HepG2 (cell line): ENCODE data around the gene HNRNPA1. TPM values are rescaled to one million over a fixed set of nuclear protein-coding genes. Genes with fewer than 3 reads are reported as not detected.
A peak's percentile ranks its signal among the peaks of the same experiment; 100 is the strongest.
"Not testable (repeated sequence)": the region's sequence is repeated elsewhere in the genome, so short reads cannot be mapped to it uniquely, and the experiment has no call there.

Source experiments
- ATAC-seq: fragments of 200-7000 bp; cut with Tn5 transposase; 3 replicates; pipeline ENCODE4 v1.9.1; 2020; ENCODE audit warnings: mild to moderate bottlenecking, moderate library complexity
- BruUV-seq: library from RNA; stranded (reverse); fragments of 400-500 nt; replicated peaks from 2 replicates; lab custom pipeline; 2021; lab: Mats Ljungman, UMichigan
- CTCF ChIA-PET: fragments of 300-600 bp; formaldehyde crosslinking; extraction: SDS; loops from one replicate; lab custom pipeline; 2021; ENCODE audit warnings: low total read pairs, inconsistent platforms, low intra/inter-chr PET ratio; lab: Yijun Ruan, JAX
- POLR2A ChIA-PET: fragments of 350-600 bp; sonication (Branson Sonifier 250); formaldehyde crosslinking; loops from one replicate; lab custom pipeline; 2020; ENCODE audit warnings: antibody characterized with exemption, inconsistent platforms; lab: Yijun Ruan, JAX
- DNase-seq: peaks from one replicate; pipeline ENCODE4 v3.0.0-alpha.2; 2015; ENCODE audit warnings: low spot score
- FAIRE-seq: peaks from 3 replicates; lab custom pipeline; 2011; peaks lifted over from hg19 to GRCh38; lab: Jason Lieb, UNC
- H2AFZ ChIP-seq: one replicate; pipeline ENCODE4 v1.6.1; 2011; ENCODE audit warnings: low read length, inconsistent platforms
- H3K27ac ChIP-seq: fragments of 300-600 bp; 3 replicates; pipeline ENCODE4 v1.8.0; 2011; ENCODE audit warnings: mixed run types, mild to moderate bottlenecking, mixed read lengths, low read length, inconsistent platforms; ENCODE audit not compliant: insufficient read depth; ENCODE audit errors: extremely low read length
- H3K27me3 ChIP-seq, 2 experiments: fragments of 200-600 bp in 1 of 2; 2 replicates in 1 of 2; 3 replicates in 1 of 2; pipeline versions ENCODE4 v1.6.0 to v1.8.0; 2011; ENCODE audit warnings: low read length in 2 of 2, mild to moderate bottlenecking in 2 of 2, moderate library complexity in 2 of 2, inconsistent platforms in 1 of 2; ENCODE audit not compliant: insufficient read depth in 2 of 2, control insufficient read depth in 1 of 2
- H3K36me3 ChIP-seq, 2 experiments: fragments of 200-600 bp in 1 of 2; replicated peaks in 1 of 2; 2 replicates in 1 of 2; 3 replicates in 1 of 2; pipeline versions ENCODE4 v1.5.1 to v1.8.0; 2011; ENCODE audit warnings: low read length in 2 of 2, inconsistent platforms in 1 of 2; ENCODE audit not compliant: insufficient read depth in 2 of 2, control insufficient read depth in 1 of 2
- H3K4me1 ChIP-seq: 2 replicates; pipeline ENCODE4 v1.5.1; 2012; ENCODE audit warnings: low read length, inconsistent platforms; ENCODE audit not compliant: insufficient read depth
- H3K4me2 ChIP-seq: 2 replicates; pipeline ENCODE4 v1.6.0; 2011; ENCODE audit warnings: low read depth, low read length, inconsistent platforms
- H3K4me3 ChIP-seq, 3 experiments: fragments of 200-600 bp in 1 of 3; sonication (generic), shearing (Covaris generic) in 1 of 3; replicated peaks in 1 of 3; 2 replicates each; pipeline ENCODE4 v1.5.1; 2011 to 2016; ENCODE audit warnings: low read length in 3 of 3, inconsistent platforms in 2 of 3, low read depth in 2 of 3, mild to moderate bottlenecking in 2 of 3, control low read depth in 1 of 3, mixed read lengths in 1 of 3; ENCODE audit not compliant: insufficient read depth in 1 of 3
- H3K79me2 ChIP-seq: one replicate; pipeline ENCODE4 v1.6.1; 2011; ENCODE audit warnings: low read length, inconsistent platforms; ENCODE audit not compliant: insufficient read depth
- H3K9ac ChIP-seq: 2 replicates; pipeline ENCODE4 v1.6.0; 2011; ENCODE audit warnings: mild to moderate bottlenecking, low read depth, low read length, inconsistent platforms; ENCODE audit not compliant: insufficient read depth
- H3K9me3 ChIP-seq: 2 replicates; pipeline ENCODE4 v1.5.1; 2012; ENCODE audit warnings: mild to moderate bottlenecking, low read length
- H4K20me1 ChIP-seq: 2 replicates; pipeline ENCODE4 v1.6.0; 2011; ENCODE audit warnings: inconsistent platforms, mild to moderate bottlenecking, low read length, moderate library complexity; ENCODE audit not compliant: insufficient read depth
- DNMT3B ChIP-seq: conservative IDR thresholded peaks from 2 replicates; pipeline ENCODE4 v1.6.1; 2016; ENCODE audit warnings: missing biosample characterization, control low read depth
- ELF4 ChIP-seq: sonication (generic); formaldehyde crosslinking; IDR thresholded peaks from 2 replicates; pipeline ENCODE4 v1.5.0; 2020; ENCODE audit warnings: missing genetic modification reagents, mild to moderate bottlenecking, moderate library complexity, borderline replicate concordance
- LCORL ChIP-seq, 2 experiments: fragments of 450-650 bp in 1 of 2; sonication (generic) in 1 of 2; formaldehyde crosslinking in 1 of 2; IDR thresholded peaks; 2 replicates each; pipeline versions ENCODE4 v1.5.0 to v1.6.1; 2017 to 2020; ENCODE audit warnings: antibody characterized with exemption in 1 of 2, missing genetic modification reagents in 1 of 2
- MED13 ChIP-seq: sonication (generic); formaldehyde crosslinking; IDR thresholded peaks from 2 replicates; pipeline ENCODE4 v1.5.0; 2020; ENCODE audit warnings: missing genetic modification reagents
- PRPF4 ChIP-seq: fragments of 200-400 bp; formaldehyde crosslinking; IDR thresholded peaks from 2 replicates; pipeline ENCODE4 v1.6.1; 2016; ENCODE audit warnings: low read length, low read depth; ENCODE audit not compliant: poor library complexity, severe bottlenecking
- RBFOX2 ChIP-seq: fragments of 200-400 bp; formaldehyde crosslinking; IDR thresholded peaks from 2 replicates; pipeline ENCODE4 v1.6.1; 2017; ENCODE audit warnings: low read depth, mild to moderate bottlenecking, low read length
- SATB2 ChIP-seq: sonication (generic); formaldehyde crosslinking; IDR thresholded peaks from 2 replicates; pipeline ENCODE4 v1.5.0; 2020; ENCODE audit warnings: missing genetic modification reagents
- STAG1 ChIP-seq: sonication (generic); formaldehyde crosslinking; IDR thresholded peaks from 2 replicates; pipeline ENCODE4 v1.4.0; 2020; ENCODE audit warnings: missing genetic modification reagents
- ZBTB10 ChIP-seq: sonication (generic); formaldehyde crosslinking; IDR thresholded peaks from 2 replicates; pipeline ENCODE4 v1.4.0; 2020; ENCODE audit warnings: missing genetic modification reagents, borderline replicate concordance
- ZNF180 ChIP-seq: sonication (generic); formaldehyde crosslinking; IDR thresholded peaks from 2 replicates; pipeline ENCODE4 v1.4.0; 2020; ENCODE audit warnings: low read depth, missing genetic modification reagents, borderline replicate concordance
- ZNF350 ChIP-seq: sonication (generic); formaldehyde crosslinking; IDR thresholded peaks from 2 replicates; pipeline ENCODE4 v1.4.0; 2020; ENCODE audit warnings: mild to moderate bottlenecking, low read depth, missing genetic modification reagents, borderline replicate concordance
- ZNF367 ChIP-seq: sonication (generic); formaldehyde crosslinking; IDR thresholded peaks from 2 replicates; pipeline ENCODE4 v1.4.0; 2020; ENCODE audit warnings: missing genetic modification reagents, borderline replicate concordance
- ZNF607 ChIP-seq: sonication (generic); formaldehyde crosslinking; IDR thresholded peaks from 2 replicates; pipeline ENCODE4 v1.5.1; 2020; ENCODE audit warnings: missing genetic modification reagents, mild to moderate bottlenecking, borderline replicate concordance
- ZNF674 ChIP-seq: sonication (generic); formaldehyde crosslinking; IDR thresholded peaks from 2 replicates; pipeline ENCODE4 v1.5.0; 2020; ENCODE audit warnings: low read depth, mild to moderate bottlenecking, missing genetic modification reagents
- ZSCAN20 ChIP-seq: sonication (generic); formaldehyde crosslinking; IDR thresholded peaks from 2 replicates; pipeline ENCODE4 v1.4.0; 2020; ENCODE audit warnings: missing genetic modification reagents, mild to moderate bottlenecking, borderline replicate concordance
- WGBS: methylation state at CpG from one replicate; pipeline ENCODE4 v1.1.6; 2017; ENCODE audit warnings: low lambda C conversion rate; 5-methylcytosine and 5-hydroxymethylcytosine counted together
- in situ Hi-C: cut with HindIII; loops from 2 replicates; pipeline ENCODE4 v1.10.0; 2017; ENCODE audit warnings: low pct_unique_long_range_greater_than_20kb; ENCODE audit not compliant: extremely low pct_ligation_motif_present
- intact Hi-C: fragments of 100-400 bp; cut with micrococcal nuclease; formaldehyde crosslinking; loops from one replicate; pipeline ENCODE4 v1.10.0; 2022; ENCODE audit not compliant: unreplicated experiment
- polyA plus RNA-seq, 8 experiments: library from polyadenylated mRNA; depleted of rRNA in 3 of 8; stranded (reverse) in 7 of 8; unstranded in 1 of 8; fragments of >200 nt; fragmentation: Illumina TruSeq in 4 of 8; extraction: Trizol in 4 of 8; gene quantifications; 2 replicates each; pipeline versions ENCODE4 v1.2.1 to v1.2.3, GENCODE V29; 2011 to 2016; ENCODE audit warnings: low read depth in 4 of 8, missing spikeins in 1 of 8, mixed read lengths in 1 of 8; ENCODE audit not compliant: insufficient read depth in 1 of 8
- total RNA-seq, 5 experiments: library from RNA; depleted of rRNA; stranded (reverse); fragments of >200 nt; fragmentation: Illumina TruSeq; extraction: Trizol; gene quantifications; 2 replicates each; pipeline ENCODE4 v1.2.3, GENCODE V29; 2016; ENCODE audit warnings: low read depth in 1 of 5
- TF ChIP-seq, protein P1 (sequence below): sonication (generic); formaldehyde crosslinking; IDR thresholded peaks from 2 replicates; pipeline ENCODE4 v1.8.1; 2023; ENCODE audit warnings: mild to moderate bottlenecking, inconsistent platforms, moderate library complexity, missing genetic modification reagents, borderline replicate concordance

The HNRNPA1 gene
- total and polyA plus RNA-seq, 2 of the 13 experiments (the other 11 are each of a cell fraction or from before 2014, with no cell fraction given): 535 to 1,820 TPM

GRCh38 chr12:54325442-54326109, 45.0 kb downstream of the HNRNPA1 start:
- in situ Hi-C loops: loop anchor here (5.0 kb wide), 1 partner anchor 43 kb away; the partner anchor contains the start of genes CBX5 and HNRNPA1
- H3K4me1 ChIP-seq: peaks cover 51% of the 10 kb centered on the region

More at GRCh38 chr12:54325442-54326109, 45.0 kb downstream of the HNRNPA1 start:
- not testable (repeated sequence) for H2AFZ ChIP-seq; TF ChIP-seq LCORL (IDR thresholded peaks at IDR 0.05)
- TF ChIP-seq ZNF367 (CRISPR knock-in tag) (0 out of 2 replicates have a peak, but pooled peaks have one; percentile 65), ZNF607 (CRISPR knock-in tag) (0 out of 2 replicates have a peak, but pooled peaks have one; percentile 42), ZNF180 (CRISPR knock-in tag) (0 out of 2 replicates have a peak, but pooled peaks have one; percentile 34), ZNF674 (0 out of 2 replicates have a peak, but pooled peaks have one; percentile 33), ELF4 (0 out of 2 replicates have a peak, but pooled peaks have one; percentile 71), LCORL (CRISPR knock-in tag; IDR thresholded peaks at IDR 0.05) (peak; percentile 11; the same call in 1 of the 2 replicates), STAG1 (CRISPR knock-in tag) (0 out of 2 replicates have a peak, but pooled peaks have one; percentile 1), ZSCAN20 (CRISPR knock-in tag) (0 out of 2 replicates have a peak, but pooled peaks have one; percentile 67), PRPF4 (peak; percentile 25), DNMT3B (0 out of 2 replicates have a peak, but pooled peaks have one; percentile 13), ZNF350 (CRISPR knock-in tag) (0 out of 2 replicates have a peak, but pooled peaks have one; percentile 1), ZBTB10 (0 out of 2 replicates have a peak, but pooled peaks have one; percentile 53), MED13 (0 out of 2 replicates have a peak, but pooled peaks have one; percentile 35), RBFOX2 (peak; percentile 67), SATB2 (0 out of 2 replicates have a peak, but pooled peaks have one; percentile 6)
- TF ChIP-seq, protein P1, sequence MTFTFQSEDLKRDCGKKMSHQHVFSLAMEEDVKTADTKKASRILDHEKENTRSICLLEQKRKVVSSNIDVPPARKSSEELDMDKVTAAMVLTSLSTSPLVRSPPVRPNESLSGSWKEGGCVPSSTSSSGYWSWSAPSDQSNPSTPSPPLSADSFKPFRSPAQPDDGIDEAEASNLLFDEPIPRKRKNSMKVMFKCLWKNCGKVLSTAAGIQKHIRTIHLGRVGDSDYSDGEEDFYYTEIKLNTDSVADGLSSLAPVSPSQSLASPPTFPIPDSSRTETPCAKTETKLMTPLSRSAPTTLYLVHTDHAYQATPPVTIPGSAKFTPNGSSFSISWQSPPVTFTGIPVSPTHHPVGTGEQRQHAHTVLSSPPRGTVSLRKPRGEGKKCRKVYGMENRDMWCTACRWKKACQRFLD (CRISPR knock-in tag): 0 out of 2 replicates have a peak, but pooled peaks have one; percentile 54
- TF ChIP-seq, all 625 proteins: peak for 16; not testable (repeated sequence) for 609
- not testable (repeated sequence) for H3K9me3 ChIP-seq, DNase-seq, H4K20me1 ChIP-seq, FAIRE-seq, H3K27me3 ChIP-seq, ATAC-seq, H3K36me3 ChIP-seq
- intact Hi-C loops: loop anchor here (2.0 kb wide), 1 partner anchor 33 kb away; no protein-coding TSS in a partner anchor
- Histone ChIP-seq H3K4me2 (peak overlapping the region; percentile 77), H3K79me2 (peaks cover 26% of the 10 kb centered on the region), H3K4me3 (peak overlapping the region; percentile 82 to 84 (median 83)), H3K27ac (peak overlapping the region; percentile 89), H3K9ac (peak overlapping the region; percentile 99)
- CTCF ChIA-PET: interaction anchor here (1.1 to 2.6 kb wide), 2 partner anchors 29 to 31 kb away, joined by 3 to 34 read pairs; no protein-coding TSS in a partner anchor
- BruUV-seq: TSS peak; percentile 84
- WGBS: 60% methylated on average over 22 of the region's 22 CpGs
- POLR2A ChIA-PET: interaction anchor here (0.6 to 3.5 kb wide), 14 partner anchors 8 to 500 kb away, joined by 3 to 87 read pairs (median 10); partner anchors contain the start of genes CBX5, HNRNPA1 and NFE2
